Ishikawa (cell line): ENCODE measurements around the gene IFITM10.

Source experiments
- CEBPB ChIP-seq: IDR thresholded peaks from 2 replicates; pipeline ENCODE4 v1.6.1; 2012
- CREB1 ChIP-seq: IDR thresholded peaks from 2 replicates; pipeline ENCODE4 v1.6.1; 2012; ENCODE audit warnings: low read depth
- EGR1 ChIP-seq: IDR thresholded peaks from 2 replicates; pipeline ENCODE4 v1.6.1; 2012
- EP300 ChIP-seq: IDR thresholded peaks from 2 replicates; pipeline ENCODE4 v1.6.1; 2012; ENCODE audit warnings: borderline replicate concordance
- FOXM1 ChIP-seq: IDR thresholded peaks from 2 replicates; pipeline ENCODE4 v1.6.1; 2012; ENCODE audit warnings: low read depth, borderline replicate concordance
- NFIC ChIP-seq: IDR thresholded peaks from 2 replicates; pipeline ENCODE4 v1.6.1; 2012
- RAD21 ChIP-seq: IDR thresholded peaks from 2 replicates; pipeline ENCODE4 v1.6.1; 2012; ENCODE audit warnings: low read depth
- TAF1 ChIP-seq: IDR thresholded peaks from 2 replicates; pipeline ENCODE4 v1.6.1; 2012; ENCODE audit warnings: low read depth, mild to moderate bottlenecking
- TCF12 ChIP-seq: IDR thresholded peaks from 2 replicates; pipeline ENCODE4 v1.6.1; 2012; ENCODE audit warnings: low read depth
- TEAD4 ChIP-seq: IDR thresholded peaks from 2 replicates; pipeline ENCODE4 v1.6.1; 2012
- YY1 ChIP-seq: IDR thresholded peaks from 2 replicates; pipeline ENCODE4 v1.6.1; 2012; ENCODE audit warnings: low read depth
- ZBTB7A ChIP-seq: IDR thresholded peaks from 2 replicates; pipeline ENCODE4 v1.6.1; 2012; ENCODE audit warnings: low read depth
- TF ChIP-seq, protein P1 (sequence below): IDR thresholded peaks from 2 replicates; pipeline ENCODE4 v1.6.1; 2012
- TF ChIP-seq, protein P2 (sequence below): IDR thresholded peaks from 2 replicates; pipeline ENCODE4 v1.6.1; 2012; ENCODE audit warnings: low read depth, mild to moderate bottlenecking
- TF ChIP-seq, protein P3 (sequence below): IDR thresholded peaks from 2 replicates; pipeline ENCODE4 v1.6.1; 2012

IFITM10 gene

DNA sequence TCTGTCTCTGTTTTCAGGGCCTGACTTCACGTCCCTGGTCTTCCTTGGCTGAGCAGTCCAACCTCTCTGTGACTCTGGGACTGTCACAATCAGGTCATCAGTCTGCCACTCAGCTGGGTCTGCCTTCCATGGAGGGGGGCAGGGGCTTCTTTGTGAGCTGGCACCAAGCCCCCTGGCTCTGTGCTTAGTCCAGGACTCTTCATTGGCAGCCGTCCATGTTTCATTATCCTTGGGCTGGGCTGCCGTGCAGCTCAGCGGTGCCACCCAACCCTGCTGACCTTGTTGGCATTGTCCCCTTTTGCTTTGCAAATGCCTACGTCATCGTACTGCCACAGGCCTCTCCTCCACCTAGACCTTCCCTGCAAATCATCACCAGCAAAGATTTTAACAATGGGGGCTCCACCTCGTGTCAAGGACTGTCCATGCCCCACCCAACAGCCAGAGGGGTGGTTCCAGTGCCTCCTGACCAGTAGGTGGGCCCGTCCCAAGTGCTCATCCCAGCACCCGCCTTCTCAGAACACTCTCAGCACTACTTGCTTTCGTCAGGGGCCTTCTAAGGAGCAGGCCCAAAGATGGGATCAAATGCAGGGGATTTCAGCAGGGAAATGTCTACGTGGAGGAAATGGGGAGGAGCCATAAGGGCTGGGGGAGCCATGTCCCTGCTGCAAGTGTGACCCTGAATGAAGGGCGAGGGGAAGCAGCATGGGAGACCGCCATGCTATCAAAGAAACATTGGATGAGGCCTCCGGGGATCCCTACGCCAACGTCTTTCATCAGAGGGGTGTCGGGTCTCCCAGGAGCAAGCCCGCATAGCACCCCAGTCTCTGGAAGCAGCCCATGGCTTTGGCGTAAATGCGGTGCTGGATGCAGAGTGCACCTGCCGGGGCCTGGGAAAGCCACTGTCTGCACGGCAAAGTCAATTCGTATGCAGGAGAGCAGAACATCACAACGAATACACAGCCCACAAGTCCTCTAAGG, 35.2 kb downstream of the IFITM10 start:
- TF ChIP-seq EGR1 = no peak
- TF ChIP-seq FOXM1 = no peak
- no peak for TF ChIP-seq NFIC
- TF ChIP-seq, protein P1, sequence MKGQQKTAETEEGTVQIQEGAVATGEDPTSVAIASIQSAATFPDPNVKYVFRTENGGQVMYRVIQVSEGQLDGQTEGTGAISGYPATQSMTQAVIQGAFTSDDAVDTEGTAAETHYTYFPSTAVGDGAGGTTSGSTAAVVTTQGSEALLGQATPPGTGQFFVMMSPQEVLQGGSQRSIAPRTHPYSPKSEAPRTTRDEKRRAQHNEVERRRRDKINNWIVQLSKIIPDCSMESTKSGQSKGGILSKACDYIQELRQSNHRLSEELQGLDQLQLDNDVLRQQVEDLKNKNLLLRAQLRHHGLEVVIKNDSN = no peak

DNA sequence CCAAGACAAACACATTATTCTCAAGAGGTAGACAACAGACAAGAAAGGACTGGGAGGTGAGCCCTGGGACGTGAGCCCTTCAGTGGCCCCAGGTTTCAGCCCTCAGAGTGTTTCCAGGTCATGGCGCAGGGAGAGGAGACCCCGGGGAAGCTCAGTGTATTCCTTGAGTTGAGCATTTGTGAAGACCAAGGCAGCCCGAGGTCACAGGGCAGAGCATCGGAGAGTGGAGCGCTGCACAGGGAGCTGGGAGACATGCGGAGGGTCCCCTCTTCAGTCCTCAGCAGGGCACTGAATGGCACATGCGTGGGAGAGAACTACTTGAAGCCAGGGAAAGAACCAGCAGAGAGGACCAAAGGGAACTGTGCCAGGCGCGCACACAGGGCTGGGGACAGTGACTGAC, 41.7 kb downstream of the IFITM10 start:
- TF ChIP-seq FOXM1 = no peak
- TF ChIP-seq, protein P2, sequence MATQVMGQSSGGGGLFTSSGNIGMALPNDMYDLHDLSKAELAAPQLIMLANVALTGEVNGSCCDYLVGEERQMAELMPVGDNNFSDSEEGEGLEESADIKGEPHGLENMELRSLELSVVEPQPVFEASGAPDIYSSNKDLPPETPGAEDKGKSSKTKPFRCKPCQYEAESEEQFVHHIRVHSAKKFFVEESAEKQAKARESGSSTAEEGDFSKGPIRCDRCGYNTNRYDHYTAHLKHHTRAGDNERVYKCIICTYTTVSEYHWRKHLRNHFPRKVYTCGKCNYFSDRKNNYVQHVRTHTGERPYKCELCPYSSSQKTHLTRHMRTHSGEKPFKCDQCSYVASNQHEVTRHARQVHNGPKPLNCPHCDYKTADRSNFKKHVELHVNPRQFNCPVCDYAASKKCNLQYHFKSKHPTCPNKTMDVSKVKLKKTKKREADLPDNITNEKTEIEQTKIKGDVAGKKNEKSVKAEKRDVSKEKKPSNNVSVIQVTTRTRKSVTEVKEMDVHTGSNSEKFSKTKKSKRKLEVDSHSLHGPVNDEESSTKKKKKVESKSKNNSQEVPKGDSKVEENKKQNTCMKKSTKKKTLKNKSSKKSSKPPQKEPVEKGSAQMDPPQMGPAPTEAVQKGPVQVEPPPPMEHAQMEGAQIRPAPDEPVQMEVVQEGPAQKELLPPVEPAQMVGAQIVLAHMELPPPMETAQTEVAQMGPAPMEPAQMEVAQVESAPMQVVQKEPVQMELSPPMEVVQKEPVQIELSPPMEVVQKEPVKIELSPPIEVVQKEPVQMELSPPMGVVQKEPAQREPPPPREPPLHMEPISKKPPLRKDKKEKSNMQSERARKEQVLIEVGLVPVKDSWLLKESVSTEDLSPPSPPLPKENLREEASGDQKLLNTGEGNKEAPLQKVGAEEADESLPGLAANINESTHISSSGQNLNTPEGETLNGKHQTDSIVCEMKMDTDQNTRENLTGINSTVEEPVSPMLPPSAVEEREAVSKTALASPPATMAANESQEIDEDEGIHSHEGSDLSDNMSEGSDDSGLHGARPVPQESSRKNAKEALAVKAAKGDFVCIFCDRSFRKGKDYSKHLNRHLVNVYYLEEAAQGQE = no peak
- no peak for TF ChIP-seq TEAD4
- no peak for TF ChIP-seq RAD21
- TF ChIP-seq ZBTB7A = no peak
- TF ChIP-seq, protein P3, sequence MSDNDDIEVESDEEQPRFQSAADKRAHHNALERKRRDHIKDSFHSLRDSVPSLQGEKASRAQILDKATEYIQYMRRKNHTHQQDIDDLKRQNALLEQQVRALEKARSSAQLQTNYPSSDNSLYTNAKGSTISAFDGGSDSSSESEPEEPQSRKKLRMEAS = no peak
- TF ChIP-seq, protein P1 = no peak
- TF ChIP-seq CEBPB = no peak
- TF ChIP-seq EGR1 = no peak
- TF ChIP-seq TAF1 = no peak
- no peak for TF ChIP-seq NFIC
- no peak for TF ChIP-seq TCF12
- TF ChIP-seq YY1 = no peak
- TF ChIP-seq EP300 = no peak
- TF ChIP-seq CREB1 = no peak

DNA sequence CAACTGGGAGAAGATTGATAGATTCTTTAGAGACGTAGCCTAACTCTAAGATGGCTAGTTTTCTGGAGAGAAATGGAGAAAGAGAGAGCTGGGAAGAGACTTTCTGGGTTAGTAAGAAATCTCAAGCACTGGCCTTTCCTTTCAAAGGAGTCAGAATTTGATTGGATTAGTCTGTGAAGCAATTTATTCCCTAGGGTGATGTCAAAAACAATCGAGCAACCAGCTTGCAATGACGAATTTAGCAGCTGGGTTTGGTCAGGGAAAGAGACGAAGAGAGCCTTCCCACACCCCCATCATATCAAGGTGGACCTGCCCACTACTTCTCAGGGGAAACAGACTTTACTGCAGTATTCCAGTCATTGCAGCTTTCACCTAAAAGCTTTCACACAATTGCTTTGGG, 42.6 kb downstream of the IFITM10 start:
- TF ChIP-seq, protein P3 = no peak
- no peak for TF ChIP-seq EP300
- TF ChIP-seq RAD21 = no peak
- TF ChIP-seq TAF1 = no peak

DNA sequence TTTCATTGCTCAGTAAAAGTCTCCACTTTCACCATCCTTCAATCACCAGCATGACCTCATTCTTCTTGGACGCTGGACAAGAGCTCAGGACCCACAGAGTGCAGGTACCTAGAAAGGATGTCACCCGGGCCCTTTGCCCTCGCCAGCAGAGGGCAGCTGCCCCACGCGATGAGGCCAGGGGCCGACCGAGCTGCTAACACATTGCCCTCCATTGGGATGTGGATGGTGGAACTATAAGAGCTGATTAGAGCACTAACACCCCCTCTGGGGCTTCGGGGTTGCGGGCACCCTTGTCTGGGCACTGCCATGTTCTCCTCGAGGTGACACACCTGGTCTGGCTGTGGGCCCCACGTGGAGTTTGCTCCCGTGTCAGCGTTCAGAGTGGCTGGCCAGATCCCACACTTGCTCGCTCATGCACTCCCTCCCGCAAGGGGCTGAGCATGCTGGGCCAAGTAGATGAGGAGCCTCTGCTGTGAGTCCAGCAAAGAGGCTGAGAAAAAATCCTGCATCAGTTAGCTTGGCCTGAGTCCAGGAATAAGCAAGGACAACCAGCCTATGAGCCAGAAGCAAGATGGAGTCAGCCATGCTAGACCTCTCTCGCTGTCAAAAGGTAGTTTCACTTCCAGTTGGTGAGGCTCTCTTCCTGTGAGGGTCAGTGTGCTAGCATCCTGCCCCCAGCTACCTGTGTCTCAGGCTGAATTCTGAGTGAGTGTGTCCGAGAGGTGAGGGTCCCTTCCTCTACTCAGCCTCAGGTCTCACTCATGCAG, 43.6 kb downstream of the IFITM10 start:
- TF ChIP-seq TEAD4 = no peak
- TF ChIP-seq, protein P1 = no peak
- TF ChIP-seq RAD21 = peak; percentile 35; the same call in 1 of the 2 replicates
- TF ChIP-seq CEBPB = no peak

DNA sequence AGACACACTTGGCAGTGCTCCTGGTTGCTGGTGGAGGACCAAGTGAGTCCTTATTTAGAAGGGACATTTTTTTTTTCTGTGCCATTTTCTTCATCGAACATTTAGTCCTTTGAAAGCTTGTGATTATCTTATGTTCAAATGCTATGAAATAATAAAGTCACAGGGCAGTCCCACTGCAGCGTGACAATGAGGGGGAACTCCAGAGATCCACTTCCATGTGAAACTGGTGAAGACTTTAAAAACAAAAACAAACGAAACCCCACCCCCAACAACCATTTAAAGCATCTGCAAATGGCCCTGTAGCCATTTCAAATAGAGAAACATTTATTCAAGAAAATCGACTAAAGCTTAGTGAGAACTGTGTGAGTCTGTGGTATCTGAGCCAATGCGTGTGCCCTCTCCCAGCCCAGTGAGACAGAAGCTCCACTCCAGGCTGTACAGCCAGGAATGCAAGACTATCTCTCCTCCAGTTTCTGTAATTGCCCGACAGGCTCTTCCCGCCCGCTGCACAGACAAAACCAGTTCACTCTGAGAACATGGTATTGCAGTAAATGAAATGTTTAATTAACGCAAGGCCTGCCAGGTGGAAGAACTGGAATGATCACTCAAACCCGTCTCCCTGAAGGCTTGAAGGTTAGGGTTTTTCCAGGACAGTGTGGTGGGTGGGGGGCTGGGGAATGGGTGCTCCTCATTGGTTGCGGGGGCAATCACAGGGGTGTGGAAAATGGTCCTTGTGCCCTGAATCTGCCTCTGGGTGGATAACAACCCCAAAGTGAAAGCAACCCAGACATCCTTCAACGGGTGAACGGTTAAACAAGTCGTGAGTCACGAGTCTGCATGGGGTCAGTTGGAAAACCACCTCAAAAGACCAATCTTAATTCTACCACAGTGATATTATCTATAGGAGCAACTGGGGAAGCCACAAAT, 45.0 kb downstream of the IFITM10 start:
- TF ChIP-seq ZBTB7A (no peak), EGR1 (no peak), CEBPB (no peak), CREB1 (no peak), TAF1 (no peak), NFIC (no peak)
- TF ChIP-seq, protein P2 = no peak
